SJSA1 (cell line): ENCODE results near the gene MYOZ2. TPM values are rescaled to one million over a fixed set of nuclear protein-coding genes. Genes with fewer than 3 reads are reported as not detected.

Experiments
- DNase-seq, 2 experiments: peaks; one replicate each; pipeline ENCODE4 v3.0.0-alpha.2; 2015 to 2020; ENCODE audit warnings: low spot score in 2 of 2, low read depth in 1 of 2
- H3K27ac ChIP-seq: fragments of 250-450 bp; sonication (Bioruptor Pico); 2 replicates; pipeline ENCODE4 v1.5.1; 2020; ENCODE audit warnings: mild to moderate bottlenecking, moderate library complexity
- H3K27me3 ChIP-seq: fragments of 250-450 bp; sonication (Bioruptor Pico); replicated peaks from 2 replicates; pipeline ENCODE4 v1.5.1; 2020; ENCODE audit warnings: mild to moderate bottlenecking, moderate library complexity
- H3K36me3 ChIP-seq: fragments of 250-450 bp; sonication (Bioruptor Pico); 2 replicates; pipeline ENCODE4 v1.5.1; 2020; ENCODE audit warnings: mild to moderate bottlenecking
- H3K4me1 ChIP-seq: fragments of 250-450 bp; sonication (Bioruptor Pico); replicated peaks from 2 replicates; pipeline ENCODE4 v1.6.1; 2021; ENCODE audit warnings: mild to moderate bottlenecking
- H3K4me3 ChIP-seq: fragments of 250-450 bp; sonication (Bioruptor Pico); 2 replicates; pipeline ENCODE4 v1.5.1; 2020; ENCODE audit warnings: mild to moderate bottlenecking
- H3K9me3 ChIP-seq: fragments of 250-450 bp; sonication (Bioruptor Pico); replicated peaks from 2 replicates; pipeline ENCODE4 v1.5.1; 2020; ENCODE audit warnings: mild to moderate bottlenecking
- total RNA-seq: library from RNA; depleted of rRNA; stranded (reverse); fragments of >200 nt; shearing (Covaris generic); gene quantifications from 2 replicates; pipeline ENCODE4 v1.2.3, GENCODE V29; 2014

Gene MYOZ2
- total RNA-seq, 1 experiment from 2014 or later: not detected

DNA sequence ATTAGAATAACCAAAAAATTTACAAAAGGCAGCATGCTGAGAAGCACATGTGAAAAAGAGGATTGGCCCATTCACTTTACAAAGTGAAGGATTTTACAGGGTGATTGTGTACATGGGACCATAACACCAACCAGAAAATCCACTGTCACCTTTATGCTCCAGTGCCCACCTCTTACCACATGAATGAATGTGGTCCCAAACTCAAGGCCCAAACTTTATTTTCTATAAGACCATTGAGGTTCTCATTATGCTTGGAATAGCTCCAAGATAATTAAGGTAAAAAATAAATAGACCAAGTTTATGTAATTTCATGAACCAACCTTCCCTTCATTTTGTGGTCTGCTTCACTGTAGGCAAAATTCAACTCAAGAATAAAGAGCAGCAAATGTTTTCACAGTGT lies 24.3 kb upstream of the MYOZ2 start:
- no peaks in the 10 kb centered on the region for H3K36me3 ChIP-seq
- peaks cover 13% of the 10 kb centered on the region for H3K4me1 ChIP-seq
- DNase-seq: no peak
- H3K27me3 ChIP-seq: no peaks in the 10 kb centered on the region
- H3K27ac ChIP-seq: no peak overlapping the region
- no peaks in the 10 kb centered on the region for H3K9me3 ChIP-seq
- no peak overlapping the region for H3K4me3 ChIP-seq

DNA sequence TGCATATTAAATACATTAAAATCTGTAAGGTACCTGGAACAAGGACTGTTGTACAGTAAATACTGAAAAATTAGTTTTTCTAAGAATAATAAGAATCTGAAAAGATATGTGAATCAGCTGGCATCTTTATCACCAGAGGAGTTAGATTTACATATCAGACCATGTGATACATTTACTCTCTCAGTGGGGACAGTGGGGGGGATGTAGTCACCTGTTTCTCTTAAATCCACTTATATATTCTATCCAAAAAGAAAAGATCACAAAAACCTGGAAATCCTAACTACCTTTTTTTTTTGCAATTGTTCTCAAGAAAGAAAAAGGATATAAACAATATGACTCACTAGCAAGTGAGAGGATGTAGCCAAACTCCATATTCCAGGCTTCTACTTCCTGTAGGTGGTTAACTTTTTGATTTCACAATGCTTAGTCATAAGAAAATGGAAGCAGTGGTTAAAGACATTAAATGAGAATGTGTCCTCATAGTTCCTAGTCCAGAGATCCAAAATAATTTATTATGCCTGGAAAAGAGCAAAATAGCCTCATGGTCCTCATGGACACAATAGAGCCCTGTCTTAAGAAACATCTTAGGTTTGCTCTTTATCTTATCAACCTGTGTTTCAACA lies 22.5 kb upstream of the MYOZ2 start:
- peaks cover 18% of the 10 kb centered on the region for H3K4me1 ChIP-seq
- no peaks in the 10 kb centered on the region for H3K36me3 ChIP-seq
- H3K4me3 ChIP-seq: no peak overlapping the region
- H3K27me3 ChIP-seq: no peaks in the 10 kb centered on the region
- no peaks in the 10 kb centered on the region for H3K9me3 ChIP-seq
- DNase-seq: peak in 1 of 2 experiments; percentile 83
- peak overlapping the region; percentile 79 for H3K27ac ChIP-seq

DNA sequence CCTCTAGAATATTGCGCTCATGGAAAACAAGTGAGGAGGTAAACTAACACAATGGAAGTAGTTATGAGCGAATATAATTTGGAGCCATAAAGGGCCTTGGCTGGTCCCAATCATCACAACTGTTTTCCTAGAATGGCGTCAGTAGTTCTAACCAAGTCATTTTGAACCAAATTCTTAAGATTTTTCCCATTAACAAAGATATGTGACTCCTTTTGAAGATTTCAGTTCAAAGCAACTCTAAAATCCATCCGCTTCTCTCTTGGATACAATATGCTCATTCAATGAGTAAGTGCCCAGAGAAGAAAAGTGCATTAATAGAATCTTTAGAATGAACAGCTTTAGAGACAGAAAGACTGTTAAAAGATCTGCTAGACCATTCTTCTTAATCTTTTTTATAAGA lies 19.6 kb upstream of the MYOZ2 start:
- H3K36me3 ChIP-seq: no peaks in the 10 kb centered on the region
- peaks cover 18% of the 10 kb centered on the region for H3K4me1 ChIP-seq

DNA sequence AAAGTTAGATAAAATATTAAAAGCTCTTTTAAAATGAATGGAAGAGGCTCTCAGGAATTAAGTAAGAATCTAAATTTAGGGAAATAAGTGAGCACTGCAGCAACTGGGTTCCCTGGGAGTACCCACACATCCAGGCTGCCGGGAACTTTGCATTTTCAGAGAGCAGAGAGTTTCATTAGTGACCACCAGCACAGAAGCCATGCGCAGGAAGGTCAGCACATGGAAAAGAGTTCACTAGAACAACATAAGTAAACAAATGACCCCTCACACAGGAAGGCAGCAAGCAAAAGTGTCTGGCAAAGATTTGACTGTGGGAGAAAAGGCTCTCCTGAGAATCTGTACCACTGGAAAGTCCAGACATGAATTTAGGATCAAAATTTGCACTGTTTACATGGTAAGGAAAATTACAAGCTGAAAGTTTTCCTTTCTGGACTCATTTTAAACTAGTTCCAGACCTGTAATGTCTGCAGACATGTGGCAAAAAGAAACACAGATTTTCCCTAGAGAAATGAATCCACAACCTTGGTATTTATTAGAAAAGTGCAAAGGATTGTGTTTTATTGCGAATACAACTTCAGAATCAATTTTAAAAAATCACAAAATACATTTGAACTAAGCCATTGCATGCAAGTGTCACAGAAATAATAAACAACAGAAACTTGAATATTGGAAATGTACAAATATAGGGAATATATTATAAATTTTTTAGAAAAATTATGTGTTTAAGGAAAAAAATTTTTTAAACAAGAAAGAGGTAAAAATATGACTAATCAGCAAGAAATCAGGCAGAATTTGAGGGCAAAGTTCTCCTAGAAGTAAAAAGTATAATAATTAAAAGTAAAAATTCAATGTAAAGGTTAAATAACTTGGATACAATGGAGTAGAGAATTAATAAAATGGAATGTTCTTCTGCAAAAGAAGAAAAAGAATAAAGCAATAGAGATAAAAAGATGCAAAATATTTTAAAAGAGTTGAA lies 18.4 kb upstream of the MYOZ2 start:
- no peaks in the 10 kb centered on the region for H3K36me3 ChIP-seq
- no peaks in the 10 kb centered on the region for H3K27me3 ChIP-seq
- no peak overlapping the region for H3K4me3 ChIP-seq
- H3K4me1 ChIP-seq: peaks cover 18% of the 10 kb centered on the region
- no peak overlapping the region for H3K27ac ChIP-seq
- no peak for DNase-seq
- no peaks in the 10 kb centered on the region for H3K9me3 ChIP-seq

More for the DNA sequence above, 19.6 kb upstream of the MYOZ2 start:
- Histone ChIP-seq H3K27me3 (no peaks in the 10 kb centered on the region), H3K9me3 (no peaks in the 10 kb centered on the region), H3K27ac (no peak overlapping the region), H3K4me3 (no peak overlapping the region)
- no peak for DNase-seq

DNA sequence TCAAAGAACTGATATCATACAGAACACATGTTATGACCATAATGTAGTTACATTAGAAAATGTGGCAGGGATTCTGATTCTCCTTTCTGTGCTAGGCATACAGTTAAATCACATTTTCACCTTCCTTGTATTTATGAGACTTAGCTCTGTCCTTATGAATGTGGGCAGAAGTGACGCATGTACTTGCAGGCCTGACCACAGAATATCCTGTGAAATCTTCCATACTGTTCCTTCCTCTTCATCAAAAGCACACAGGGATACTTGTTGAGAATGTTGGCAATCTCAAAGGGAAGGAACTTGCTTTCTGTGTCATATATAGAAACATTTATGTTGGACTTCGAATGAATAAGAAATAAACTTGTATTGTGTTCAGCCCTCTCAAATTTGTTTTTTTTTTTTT lies 17.2 kb upstream of the MYOZ2 start:
- Histone ChIP-seq H3K36me3 (no peaks in the 10 kb centered on the region), H3K27me3 (no peaks in the 10 kb centered on the region)

DNA sequence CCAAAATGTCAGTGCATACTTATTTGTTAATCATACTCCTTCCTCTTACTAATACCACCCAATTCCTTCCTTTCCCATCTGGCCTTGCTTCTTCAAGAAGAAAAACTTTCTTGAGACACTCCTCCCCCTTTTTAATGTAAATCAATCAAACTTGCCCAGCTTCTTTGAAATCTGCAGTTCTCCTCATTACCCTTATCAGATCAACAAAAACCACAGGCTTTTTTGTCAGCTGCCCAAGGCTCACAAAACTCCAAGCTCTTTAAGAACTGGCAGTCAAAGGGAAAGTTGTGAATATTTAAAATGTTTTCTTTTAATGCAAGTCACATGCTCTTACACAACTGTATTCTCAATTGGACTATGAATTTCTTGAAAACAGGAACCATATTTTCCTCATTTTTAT lies 11.3 kb upstream of the MYOZ2 start:
- H3K4me1 ChIP-seq: no peaks in the 10 kb centered on the region
- no peak overlapping the region for H3K27ac ChIP-seq
- no peak for DNase-seq

More for the DNA sequence above, 17.2 kb upstream of the MYOZ2 start:
- Histone ChIP-seq H3K4me1 (peaks cover 9% of the 10 kb centered on the region), H3K27ac (no peak overlapping the region), H3K9me3 (no peaks in the 10 kb centered on the region), H3K4me3 (no peak overlapping the region)
- no peak for DNase-seq

DNA sequence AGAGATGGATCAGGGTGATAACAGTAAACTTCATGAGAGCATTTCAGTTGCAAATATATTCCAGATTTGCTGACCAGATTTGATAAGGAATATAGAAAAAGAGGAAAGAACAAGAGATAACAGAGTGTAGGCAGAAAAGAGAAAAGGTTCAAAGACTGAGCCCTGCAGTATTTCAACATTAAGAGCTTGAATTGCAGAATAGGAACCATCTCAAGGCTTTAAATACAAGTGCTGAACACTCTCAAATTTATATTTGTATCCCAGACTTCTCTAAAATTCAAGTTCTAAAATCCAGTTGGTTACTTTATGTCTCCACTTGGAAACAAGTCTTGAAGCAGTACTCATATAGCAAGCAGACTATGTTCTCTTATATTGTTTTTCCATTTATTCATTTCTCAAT lies 9.7 kb upstream of the MYOZ2 start:
- H3K9me3 ChIP-seq: no peaks in the 10 kb centered on the region
- no peak for DNase-seq
- no peaks in the 10 kb centered on the region for H3K36me3 ChIP-seq
- no peak overlapping the region for H3K27ac ChIP-seq
- no peak overlapping the region for H3K4me3 ChIP-seq
- H3K27me3 ChIP-seq: no peaks in the 10 kb centered on the region
- H3K4me1 ChIP-seq: no peaks in the 10 kb centered on the region

More for the DNA sequence above, 11.3 kb upstream of the MYOZ2 start:
- Histone ChIP-seq H3K27me3 (no peaks in the 10 kb centered on the region), H3K36me3 (no peaks in the 10 kb centered on the region), H3K4me3 (no peak overlapping the region), H3K9me3 (no peaks in the 10 kb centered on the region)

DNA sequence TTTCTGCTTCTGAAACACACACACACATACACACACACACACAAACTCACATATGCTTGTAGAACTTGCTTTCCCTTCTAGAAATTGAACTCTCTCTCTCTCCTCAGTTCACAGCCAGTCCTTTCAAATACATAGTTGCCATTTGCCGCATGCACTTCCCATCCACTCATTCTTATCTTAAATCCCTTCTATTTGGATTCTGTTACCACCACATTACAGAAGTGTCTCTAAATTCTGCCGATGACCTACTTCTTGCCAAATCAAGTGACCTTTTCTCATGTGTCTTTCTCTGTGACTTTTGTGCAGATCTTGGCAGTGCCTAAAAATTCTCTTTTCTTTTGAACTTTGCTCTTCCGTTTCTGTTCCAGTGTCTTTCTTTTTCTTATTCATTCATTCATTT lies 7.5 kb upstream of the MYOZ2 start:
- no peak overlapping the region for H3K27ac ChIP-seq
- no peaks in the 10 kb centered on the region for H3K36me3 ChIP-seq
- peaks cover 10% of the 10 kb centered on the region for H3K4me1 ChIP-seq
- no peaks in the 10 kb centered on the region for H3K27me3 ChIP-seq
- no peak for DNase-seq
- H3K9me3 ChIP-seq: no peaks in the 10 kb centered on the region
- no peak overlapping the region for H3K4me3 ChIP-seq

DNA sequence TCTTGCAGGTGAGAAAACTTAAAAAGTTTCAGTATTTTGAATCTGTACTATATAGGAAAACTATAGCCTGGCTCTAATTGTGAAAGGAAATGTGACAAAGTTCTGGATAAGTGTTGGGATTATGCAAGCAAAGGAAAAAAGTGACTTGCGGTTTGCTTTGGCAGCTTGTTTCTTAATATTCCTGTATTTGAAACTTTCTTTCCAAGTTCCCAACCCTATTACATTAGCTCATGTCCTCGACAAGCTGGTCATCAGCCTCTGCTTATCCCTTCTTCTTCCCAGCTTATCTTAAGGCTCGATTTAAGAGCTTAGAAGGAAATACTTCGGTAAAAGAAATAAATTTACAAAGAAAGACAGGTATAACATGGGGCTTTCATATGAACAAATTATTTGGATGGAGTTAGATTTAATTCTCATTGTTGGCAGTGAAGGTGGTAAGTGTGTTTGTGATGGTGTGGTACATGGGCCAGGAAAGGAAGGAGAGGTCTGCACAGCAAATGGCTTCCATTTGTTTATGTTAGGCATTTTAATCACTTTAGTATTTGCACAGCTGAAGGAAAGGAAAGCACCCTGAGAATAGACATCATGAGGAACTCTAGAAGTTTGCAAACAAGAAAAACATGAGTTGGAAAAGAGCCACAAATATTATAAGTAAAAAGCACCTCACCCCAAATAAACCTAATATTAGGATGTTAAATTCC lies 5.1 kb upstream of the MYOZ2 start:
- no peak overlapping the region for H3K4me3 ChIP-seq
- H3K27ac ChIP-seq: no peak overlapping the region
- H3K9me3 ChIP-seq: no peaks in the 10 kb centered on the region
- no peaks in the 10 kb centered on the region for H3K36me3 ChIP-seq
- no peak for DNase-seq
- H3K27me3 ChIP-seq: no peaks in the 10 kb centered on the region
- peaks cover 14% of the 10 kb centered on the region for H3K4me1 ChIP-seq

DNA sequence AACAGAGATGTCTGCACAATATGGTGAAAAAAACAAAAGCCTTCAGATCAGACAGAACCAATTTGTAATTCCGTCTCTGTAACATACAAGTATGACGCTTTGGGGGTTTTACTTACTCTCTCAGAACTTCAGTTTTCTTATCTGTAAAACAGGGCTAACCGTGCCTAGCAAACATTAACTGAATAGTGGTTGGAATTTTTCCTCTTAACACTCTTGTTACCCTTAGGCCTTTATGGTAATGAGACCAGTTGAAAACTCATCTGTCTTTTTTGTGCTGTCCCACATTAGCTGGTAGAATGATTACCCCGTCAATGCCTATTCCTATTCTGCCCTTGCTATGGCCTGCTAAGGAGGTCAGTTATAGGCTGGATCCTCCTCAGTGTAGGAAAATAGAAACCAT lies 4.5 kb upstream of the MYOZ2 start:
- no peak for DNase-seq
- Histone ChIP-seq H3K27me3 (no peaks in the 10 kb centered on the region), H3K27ac (no peak overlapping the region), H3K4me3 (no peak overlapping the region), H3K4me1 (peaks cover 20% of the 10 kb centered on the region), H3K9me3 (no peaks in the 10 kb centered on the region), H3K36me3 (no peaks in the 10 kb centered on the region)

DNA sequence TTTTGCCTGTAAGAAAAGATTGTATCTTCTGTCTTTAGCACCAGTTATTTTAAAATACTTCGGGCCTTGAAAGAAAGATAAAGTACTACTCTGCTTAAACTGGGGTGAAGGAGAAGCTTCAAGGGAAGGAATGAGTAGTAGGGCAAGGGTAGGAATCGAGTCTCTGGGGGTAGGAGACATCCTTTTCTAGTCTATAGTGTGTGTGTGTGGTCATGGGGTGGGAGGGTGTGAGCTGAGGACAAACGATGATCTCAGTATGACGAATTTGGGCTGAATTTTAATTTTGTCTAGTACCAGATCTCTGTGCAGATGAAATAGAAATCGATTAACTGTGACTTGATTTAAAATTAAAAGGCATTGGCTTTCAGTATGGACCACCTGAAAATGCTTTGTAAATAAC lies 3.3 kb upstream of the MYOZ2 start:
- H3K27ac ChIP-seq: peak overlapping the region; percentile 28; the same call in 1 of the 2 replicates
- H3K27me3 ChIP-seq: no peaks in the 10 kb centered on the region
- H3K4me3 ChIP-seq: no peak overlapping the region
- H3K9me3 ChIP-seq: no peaks in the 10 kb centered on the region
- H3K4me1 ChIP-seq: peaks cover 21% of the 10 kb centered on the region
- DNase-seq: no peak
- H3K36me3 ChIP-seq: no peaks in the 10 kb centered on the region

DNA sequence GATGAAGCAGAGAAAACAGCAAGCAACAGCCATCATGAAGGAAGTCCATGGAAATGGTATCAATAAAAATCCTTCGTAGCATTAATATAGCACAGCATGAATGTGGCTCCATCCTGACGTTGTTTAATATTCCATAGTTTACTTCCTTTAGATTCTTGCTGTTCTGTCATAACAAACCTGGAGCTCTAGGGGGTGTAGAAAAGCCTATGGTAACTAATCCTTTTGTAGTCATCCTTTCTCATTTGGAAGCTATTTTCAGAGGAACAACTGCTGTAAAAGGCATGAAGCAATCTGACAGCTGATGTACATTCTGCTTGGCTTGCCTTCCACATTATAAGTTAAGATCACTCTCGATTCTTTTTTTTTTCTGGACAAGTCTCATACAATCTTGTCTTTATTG lies 914 bp downstream of the MYOZ2 start:
- no peaks in the 10 kb centered on the region for H3K9me3 ChIP-seq
- DNase-seq: no peak
- H3K27me3 ChIP-seq: no peaks in the 10 kb centered on the region
- H3K4me3 ChIP-seq: no peak overlapping the region
- peaks cover 21% of the 10 kb centered on the region for H3K4me1 ChIP-seq
- no peaks in the 10 kb centered on the region for H3K36me3 ChIP-seq
- H3K27ac ChIP-seq: no peak overlapping the region

DNA sequence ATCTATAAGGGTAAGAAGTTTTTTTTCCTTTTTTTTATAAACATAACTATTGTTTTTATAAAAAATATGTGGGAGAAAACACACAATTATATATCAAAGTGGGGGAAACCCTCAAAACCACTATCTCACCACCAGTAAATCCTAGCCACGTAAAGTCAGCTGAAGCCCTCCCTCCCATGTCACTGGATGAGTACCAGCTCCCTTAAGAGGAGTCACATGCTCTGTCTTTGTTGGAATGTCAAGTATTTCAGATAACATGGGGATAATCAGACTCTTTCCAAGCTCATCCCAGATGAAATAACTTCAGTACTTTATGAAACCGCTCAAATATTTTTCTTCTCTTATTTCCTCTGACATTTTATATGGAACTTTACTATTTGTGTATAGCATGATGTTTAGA lies 2.4 kb downstream of the MYOZ2 start:
- Histone ChIP-seq H3K27ac (no peak overlapping the region), H3K27me3 (no peaks in the 10 kb centered on the region)
- peak in 1 of 2 experiments; percentile 10 for DNase-seq

DNA sequence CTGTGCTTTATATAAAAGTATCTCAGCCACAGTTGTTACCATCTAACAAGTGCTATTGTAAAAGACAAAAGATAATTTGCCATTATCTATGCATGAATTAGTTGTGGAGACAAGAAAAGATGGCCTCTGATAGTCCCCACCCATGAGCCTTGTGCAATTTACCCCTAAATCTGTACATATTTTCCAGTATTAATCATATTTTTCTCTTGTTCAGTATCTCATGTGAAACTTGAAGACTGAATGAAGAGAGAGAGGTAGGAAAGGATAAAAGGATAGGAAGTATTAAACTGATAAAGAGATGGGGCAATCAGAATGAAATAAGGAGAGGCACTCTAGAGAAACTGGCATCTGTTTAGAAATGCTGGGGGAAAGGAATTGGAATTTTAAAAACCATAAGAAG lies 3.7 kb downstream of the MYOZ2 start:
- no peaks in the 10 kb centered on the region for H3K27me3 ChIP-seq
- H3K4me3 ChIP-seq: no peak overlapping the region
- no peaks in the 10 kb centered on the region for H3K9me3 ChIP-seq
- no peaks in the 10 kb centered on the region for H3K36me3 ChIP-seq
- H3K4me1 ChIP-seq: peaks cover 11% of the 10 kb centered on the region
- no peak overlapping the region for H3K27ac ChIP-seq
- DNase-seq: no peak

More for the DNA sequence above, 2.4 kb downstream of the MYOZ2 start:
- peaks cover 11% of the 10 kb centered on the region for H3K4me1 ChIP-seq
- H3K36me3 ChIP-seq: no peaks in the 10 kb centered on the region
- H3K4me3 ChIP-seq: no peak overlapping the region
- no peaks in the 10 kb centered on the region for H3K9me3 ChIP-seq
